SK-N-MC (cell line): ENCODE data around the gene PCDHA1.

Source experiments
- EZH2 ChIP-seq: fragments of 200-600 bp; sonication (generic); IDR thresholded peaks from one replicate; pipeline ENCODE4 v1.6.1; 2017; ENCODE audit warnings: antibody characterized with exemption
- FOXP2 ChIP-seq: optimal IDR thresholded peaks from 2 replicates; pipeline ENCODE3; 2011; ENCODE audit warnings: mild to moderate bottlenecking, moderate library complexity; ENCODE audit not compliant: insufficient read depth; ENCODE audit errors: extremely low read length, control extremely low read depth
- POLR2AphosphoS5 ChIP-seq: IDR thresholded peaks from 2 replicates; pipeline ENCODE4 v1.6.1; 2012; ENCODE audit warnings: mild to moderate bottlenecking, low read depth, low read length, borderline replicate concordance

DNA sequence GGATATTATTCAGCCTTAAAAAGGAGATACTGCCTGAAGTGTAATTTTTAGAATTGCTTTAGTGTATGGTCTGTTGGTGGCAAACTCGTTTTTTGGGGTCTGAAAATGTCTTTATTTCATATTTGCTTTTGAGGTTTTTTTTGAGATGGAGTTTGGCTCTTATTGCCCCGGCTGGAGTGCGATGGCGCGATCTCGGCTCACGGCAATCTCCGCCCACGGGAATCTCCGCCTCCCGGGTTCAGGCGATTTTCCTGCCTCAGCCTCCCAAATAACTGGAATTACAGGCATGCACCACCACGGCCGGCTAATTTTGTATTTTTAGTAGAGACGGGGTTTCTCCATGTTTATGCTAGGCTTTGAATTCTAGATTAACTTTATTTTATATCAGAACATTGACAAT lies 245.1 kb downstream of the PCDHA1 start:
- TF ChIP-seq EZH2 (no peak), POLR2AphosphoS5 (no peak), FOXP2 (no peak)
